ENCODE results near the gene PRSS2.

- TF ChIP-seq CTCF (optimal IDR thresholded peaks at IDR 0.05 in 1 of 3, IDR thresholded peaks at IDR 0.05 in 1 of 3, conservative IDR thresholded peaks at IDR 0.05 in 1 of 3; ENCODE audit: extremely low read depth in 1 of 3, insufficient read depth in 2 of 3, low read length in 3 of 3), result no peak
- no peak for TF ChIP-seq EZH2 (IDR thresholded peaks at IDR 0.05; ENCODE audit: low read length)
Observed at GRCh38 chr7:142733271-142733670, 37.5 kb upstream of the PRSS2 start.

All from keratinocyte (primary cell).